PC-9 (cell line): ENCODE data around the gene C10orf71.

Experiments
- EZH2 ChIP-seq: fragments of 200-600 bp; sonication (generic); IDR thresholded peaks from 2 replicates; pipeline ENCODE4 v1.8.0; 2017; ENCODE audit warnings: antibody characterized with exemption, low read depth
- TF ChIP-seq, protein P1 (sequence below): fragments of 200-600 bp; sonication (generic); conservative IDR thresholded peaks from 2 replicates; pipeline ENCODE4 v1.6.1; 2017; ENCODE audit warnings: mixed run types, antibody characterized with exemption, mild to moderate bottlenecking, moderate library complexity

DNA sequence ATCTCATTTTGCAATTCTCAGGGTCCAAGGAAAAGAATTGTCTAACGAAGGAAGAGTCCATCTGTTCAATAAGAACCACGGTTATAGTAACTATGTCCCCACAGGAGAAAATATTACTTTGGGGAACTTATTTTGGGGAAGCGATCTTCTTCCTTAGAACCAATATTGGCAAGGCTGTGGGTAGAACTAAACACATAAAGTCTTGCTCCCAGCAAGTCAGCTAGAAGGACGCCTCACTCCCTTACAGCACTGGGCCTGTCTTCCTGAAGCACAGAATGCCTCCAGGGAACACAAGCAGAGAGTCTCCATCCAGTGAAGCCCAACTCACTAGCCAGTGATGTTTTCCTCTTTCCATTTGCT is 30.2 kb downstream of the C10orf71 start:
- TF ChIP-seq EZH2: no peak
- TF ChIP-seq, protein P1, sequence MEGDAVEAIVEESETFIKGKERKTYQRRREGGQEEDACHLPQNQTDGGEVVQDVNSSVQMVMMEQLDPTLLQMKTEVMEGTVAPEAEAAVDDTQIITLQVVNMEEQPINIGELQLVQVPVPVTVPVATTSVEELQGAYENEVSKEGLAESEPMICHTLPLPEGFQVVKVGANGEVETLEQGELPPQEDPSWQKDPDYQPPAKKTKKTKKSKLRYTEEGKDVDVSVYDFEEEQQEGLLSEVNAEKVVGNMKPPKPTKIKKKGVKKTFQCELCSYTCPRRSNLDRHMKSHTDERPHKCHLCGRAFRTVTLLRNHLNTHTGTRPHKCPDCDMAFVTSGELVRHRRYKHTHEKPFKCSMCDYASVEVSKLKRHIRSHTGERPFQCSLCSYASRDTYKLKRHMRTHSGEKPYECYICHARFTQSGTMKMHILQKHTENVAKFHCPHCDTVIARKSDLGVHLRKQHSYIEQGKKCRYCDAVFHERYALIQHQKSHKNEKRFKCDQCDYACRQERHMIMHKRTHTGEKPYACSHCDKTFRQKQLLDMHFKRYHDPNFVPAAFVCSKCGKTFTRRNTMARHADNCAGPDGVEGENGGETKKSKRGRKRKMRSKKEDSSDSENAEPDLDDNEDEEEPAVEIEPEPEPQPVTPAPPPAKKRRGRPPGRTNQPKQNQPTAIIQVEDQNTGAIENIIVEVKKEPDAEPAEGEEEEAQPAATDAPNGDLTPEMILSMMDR: no peak
